GM12878 (cell line): Measurements from ENCODE around the gene ARCN1. TPM values are rescaled to one million over a fixed set of nuclear protein-coding genes. Genes with fewer than 3 reads are reported as not detected.
A peak's percentile ranks its signal among the peaks of the same experiment; 100 is the strongest.

Source experiments
- ATAC-seq: fragments of 200-7000 bp; cut with Tn5 transposase; 3 replicates; pipeline ENCODE4 v1.9.1; 2020; ENCODE audit warnings: mild to moderate bottlenecking, moderate library complexity
- BruUV-seq: library from RNA; stranded (reverse); fragments of 400-500 nt; replicated peaks from 2 replicates; lab custom pipeline; 2021; lab: Mats Ljungman, UMichigan
- CTCF ChIA-PET: fragments of 300-600 bp; sonication (Branson Sonifier 250); formaldehyde crosslinking; extraction: SDS; loops from one replicate; lab custom pipeline; 2021; ENCODE audit warnings: inconsistent platforms; lab: Yijun Ruan, JAX
- POLR2A ChIA-PET: fragments of 350-600 bp; formaldehyde crosslinking; extraction: SDS; loops from one replicate; lab custom pipeline; 2021; ENCODE audit warnings: inconsistent platforms; lab: Charles Lee
- RAD21 ChIA-PET: fragments of 300-600 bp; sonication (Branson Sonifier 250); formaldehyde crosslinking; loops from one replicate; lab custom pipeline; 2023; ENCODE audit warnings: antibody characterized with exemption; ENCODE audit not compliant: unreplicated experiment; lab: Charles Lee
- SMC1A ChIA-PET: fragments of 300-600 bp; sonication (Branson Sonifier 250); formaldehyde crosslinking; loops from one replicate; lab custom pipeline; 2023; ENCODE audit not compliant: unreplicated experiment, uncharacterized antibody; lab: Charles Lee
- DNase-seq: peaks from one replicate; pipeline ENCODE4 v3.0.0-alpha.2; 2011; ENCODE audit warnings: low read depth, low spot score
- FAIRE-seq: peaks from 3 replicates; lab custom pipeline; 2011; peaks lifted over from hg19 to GRCh38; lab: Jason Lieb, UNC
- H2AFZ ChIP-seq: 2 replicates; pipeline ENCODE4 v1.6.0; 2011; ENCODE audit warnings: low read depth, low read length, control low read depth; ENCODE audit not compliant: control insufficient read depth
- H3K27ac ChIP-seq: 2 replicates; pipeline ENCODE4 v1.5.1; 2011; ENCODE audit warnings: control low read depth; ENCODE audit not compliant: control insufficient read depth, insufficient read depth
- H3K27me3 ChIP-seq, 2 experiments: replicated peaks in 1 of 2; 2 replicates each; pipeline versions ENCODE4 v1.6.0 to v1.6.1; 2011; ENCODE audit warnings: low read length in 1 of 2; ENCODE audit not compliant: control insufficient read depth in 2 of 2, insufficient read depth in 2 of 2
- H3K36me3 ChIP-seq, 2 experiments: 2 replicates each; pipeline ENCODE4 v1.5.1; 2011; ENCODE audit warnings: low read length in 1 of 2; ENCODE audit not compliant: control insufficient read depth in 2 of 2, insufficient read depth in 2 of 2
- H3K4me1 ChIP-seq: 2 replicates; pipeline ENCODE4 v1.6.1; 2011; ENCODE audit warnings: mild to moderate bottlenecking, low read length, moderate library complexity, mixed read lengths; ENCODE audit not compliant: control insufficient read depth, insufficient read depth
- H3K4me2 ChIP-seq: 2 replicates; pipeline ENCODE4 v1.6.0; 2011; ENCODE audit warnings: control low read depth; ENCODE audit not compliant: control insufficient read depth, insufficient read depth
- H3K4me3 ChIP-seq: fragments of 200-600 bp; sonication (generic); 2 replicates; pipeline ENCODE4 v1.5.1; 2016
- H3K79me2 ChIP-seq: 2 replicates; pipeline ENCODE4 v1.6.0; 2011; ENCODE audit warnings: low read length; ENCODE audit not compliant: control insufficient read depth, insufficient read depth
- H3K9ac ChIP-seq: 2 replicates; pipeline ENCODE4 v1.8.0; 2011; ENCODE audit warnings: low read length, control low read depth, mixed read lengths; ENCODE audit not compliant: control insufficient read depth, insufficient read depth
- H3K9me3 ChIP-seq: replicated peaks from 3 replicates; pipeline ENCODE4 v1.5.1; 2011; ENCODE audit warnings: mild to moderate bottlenecking, low read length; ENCODE audit not compliant: control insufficient read depth, insufficient read depth
- H4K20me1 ChIP-seq: 2 replicates; pipeline ENCODE4 v1.6.0; 2011; ENCODE audit not compliant: control insufficient read depth, insufficient read depth
- ASH2L ChIP-seq: fragments of 300-600, 200-600 bp; sonication (generic); IDR thresholded peaks from 2 replicates; pipeline ENCODE4 v1.6.1; 2017; ENCODE audit warnings: low read depth, mild to moderate bottlenecking, borderline replicate concordance
- BRCA1 ChIP-seq: IDR thresholded peaks from 2 replicates; pipeline ENCODE4 v1.6.1; 2011; ENCODE audit warnings: low read depth, low read length, improper control_type of control experiment
- CUX1 ChIP-seq: IDR thresholded peaks from 2 replicates; pipeline ENCODE4 v1.6.1; 2012; ENCODE audit warnings: improper control_type of control experiment, low read depth, low read length; ENCODE audit not compliant: insufficient replicate concordance
- MYB ChIP-seq: fragments of 150-350 bp; IDR thresholded peaks from 2 replicates; pipeline ENCODE4 v1.6.1; 2014; ENCODE audit warnings: mild to moderate bottlenecking, low read depth, low read length, borderline replicate concordance
- NBN ChIP-seq: fragments of 450-650 bp; IDR thresholded peaks from 2 replicates; pipeline ENCODE4 v1.6.1; 2016
- RB1 ChIP-seq: fragments of 450-650 bp; formaldehyde crosslinking; IDR thresholded peaks from 2 replicates; pipeline ENCODE4 v1.6.1; 2017; ENCODE audit warnings: mild to moderate bottlenecking, borderline replicate concordance
- RELA ChIP-seq: fragments of 450-650 bp; IDR thresholded peaks from 2 replicates; pipeline ENCODE4 v1.8.0; 2014; ENCODE audit warnings: borderline replicate concordance; ENCODE audit not compliant: partially characterized antibody
- SUPT20H ChIP-seq: IDR thresholded peaks from 2 replicates; pipeline ENCODE4 v1.6.1; 2011; ENCODE audit warnings: low read depth, mild to moderate bottlenecking, low read length, moderate library complexity, borderline replicate concordance; ENCODE audit not compliant: control insufficient read depth
- WGBS: methylation state at CpG from one replicate; pipeline ENCODE4 v1.1.6; 2016; ENCODE audit warnings: low lambda C conversion rate; ENCODE audit not compliant: insufficient replicate concordance, insufficient coverage; ENCODE audit errors: missing lambda C conversion rate; 5-methylcytosine and 5-hydroxymethylcytosine counted together
- in situ Hi-C: fragments of 300-500 bp; cut with MboI; formaldehyde crosslinking; loops from 9 replicates; pipeline ENCODE4 v1.14.3; 2018; ENCODE audit warnings: mixed read lengths
- intact Hi-C: fragments of 100-400 bp; cut with micrococcal nuclease; formaldehyde crosslinking; loops from one replicate; pipeline ENCODE4 v1.14.2; 2022; ENCODE audit not compliant: unreplicated experiment
- polyA plus RNA-seq, 11 experiments: library from polyadenylated mRNA; depleted of rRNA in 4 of 11; unstranded in 6 of 11; stranded (reverse) in 5 of 11; fragments of >200 nt; fragmentation: Nextera tagmentation in 4 of 11; fragmentation: Illumina TruSeq in 1 of 11; extraction: Ambion mirVana in 4 of 11; extraction: Trizol in 1 of 11; gene quantifications; 1 replicate in 1 of 11; 2 replicates in 10 of 11; pipeline versions ENCODE4 v1.2.1 to v1.2.3, GENCODE V29; 2011 to 2016; ENCODE audit warnings: inconsistent platforms in 2 of 11, missing spikeins in 2 of 11, low read depth in 1 of 11
- total RNA-seq, 4 experiments: library from RNA; depleted of rRNA in 3 of 4; stranded (reverse); fragments of >200 nt in 3 of 4; fragmentation: Illumina TruSeq in 1 of 4; extraction: Trizol in 1 of 4; gene quantifications; 2 replicates each; pipeline versions ENCODE4 v1.2.1 to v1.2.3, GENCODE V29; 2013 to 2021
- TF ChIP-seq, protein P1 (sequence below): fragments of 450-650 bp; IDR thresholded peaks from 2 replicates; pipeline ENCODE4 v1.6.1; 2017; ENCODE audit warnings: antibody characterized with exemption, mild to moderate bottlenecking, moderate library complexity
- TF ChIP-seq, protein P2 (sequence below): fragments of 450-650 bp; IDR thresholded peaks from 2 replicates; pipeline ENCODE4 v1.6.1; 2017; ENCODE audit warnings: low read depth, mild to moderate bottlenecking, moderate library complexity

The ARCN1 gene
- total and polyA plus RNA-seq, 10 of the 15 experiments (the other 5 are each of a cell fraction or from before 2014, with no cell fraction given), result 33.3 to 172 (median 106) TPM

- ChIA-PET SMC1A (no interaction called here), POLR2A (interaction anchor here (0.6 kb wide), 1 partner anchor 509 kb away, joined by 3 read pairs; no protein-coding TSS in a partner anchor), RAD21 (no interaction called here), CTCF (no interaction called here)
- no peaks in the 10 kb centered on the region for H3K9me3 ChIP-seq
- H3K36me3 ChIP-seq, result 0 out of 4 replicates have a peak, but pooled peaks cover 0 to 3% of the 10 kb centered on the region in 2 experiments
- H3K27ac ChIP-seq, result no peak overlapping the region
- in situ Hi-C loops, result no loop called here
- BruUV-seq, result no TSS peak
- H3K4me2 ChIP-seq, result peak overlapping the region; percentile 95
- 28% methylated on average over 12 of the region's 12 CpGs for WGBS
- DNase-seq (no peak), ATAC-seq (peak; percentile 2; the same call in 2 of the 3 replicates), FAIRE-seq (no peak)
- no peaks in the 10 kb centered on the region; the same call in 1 of the 2 replicates for H4K20me1 ChIP-seq
- 0 out of 2 replicates have a peak, but pooled peaks cover 3% of the 10 kb centered on the region for H3K4me1 ChIP-seq
- H3K4me3 ChIP-seq, result peak overlapping the region; percentile 86
- H2AFZ ChIP-seq, result peak overlapping the region; percentile 92
- TF ChIP-seq SUPT20H (no peak), MYB (no peak), CUX1 (no peak), ASH2L (no peak), RB1 (no peak), NBN (no peak), RELA (no peak), BRCA1 (no peak)
- TF ChIP-seq, protein P1, sequence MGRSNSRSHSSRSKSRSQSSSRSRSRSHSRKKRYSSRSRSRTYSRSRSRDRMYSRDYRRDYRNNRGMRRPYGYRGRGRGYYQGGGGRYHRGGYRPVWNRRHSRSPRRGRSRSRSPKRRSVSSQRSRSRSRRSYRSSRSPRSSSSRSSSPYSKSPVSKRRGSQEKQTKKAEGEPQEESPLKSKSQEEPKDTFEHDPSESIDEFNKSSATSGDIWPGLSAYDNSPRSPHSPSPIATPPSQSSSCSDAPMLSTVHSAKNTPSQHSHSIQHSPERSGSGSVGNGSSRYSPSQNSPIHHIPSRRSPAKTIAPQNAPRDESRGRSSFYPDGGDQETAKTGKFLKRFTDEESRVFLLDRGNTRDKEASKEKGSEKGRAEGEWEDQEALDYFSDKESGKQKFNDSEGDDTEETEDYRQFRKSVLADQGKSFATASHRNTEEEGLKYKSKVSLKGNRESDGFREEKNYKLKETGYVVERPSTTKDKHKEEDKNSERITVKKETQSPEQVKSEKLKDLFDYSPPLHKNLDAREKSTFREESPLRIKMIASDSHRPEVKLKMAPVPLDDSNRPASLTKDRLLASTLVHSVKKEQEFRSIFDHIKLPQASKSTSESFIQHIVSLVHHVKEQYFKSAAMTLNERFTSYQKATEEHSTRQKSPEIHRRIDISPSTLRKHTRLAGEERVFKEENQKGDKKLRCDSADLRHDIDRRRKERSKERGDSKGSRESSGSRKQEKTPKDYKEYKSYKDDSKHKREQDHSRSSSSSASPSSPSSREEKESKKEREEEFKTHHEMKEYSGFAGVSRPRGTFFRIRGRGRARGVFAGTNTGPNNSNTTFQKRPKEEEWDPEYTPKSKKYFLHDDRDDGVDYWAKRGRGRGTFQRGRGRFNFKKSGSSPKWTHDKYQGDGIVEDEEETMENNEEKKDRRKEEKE, result no peak
- TF ChIP-seq, protein P2, sequence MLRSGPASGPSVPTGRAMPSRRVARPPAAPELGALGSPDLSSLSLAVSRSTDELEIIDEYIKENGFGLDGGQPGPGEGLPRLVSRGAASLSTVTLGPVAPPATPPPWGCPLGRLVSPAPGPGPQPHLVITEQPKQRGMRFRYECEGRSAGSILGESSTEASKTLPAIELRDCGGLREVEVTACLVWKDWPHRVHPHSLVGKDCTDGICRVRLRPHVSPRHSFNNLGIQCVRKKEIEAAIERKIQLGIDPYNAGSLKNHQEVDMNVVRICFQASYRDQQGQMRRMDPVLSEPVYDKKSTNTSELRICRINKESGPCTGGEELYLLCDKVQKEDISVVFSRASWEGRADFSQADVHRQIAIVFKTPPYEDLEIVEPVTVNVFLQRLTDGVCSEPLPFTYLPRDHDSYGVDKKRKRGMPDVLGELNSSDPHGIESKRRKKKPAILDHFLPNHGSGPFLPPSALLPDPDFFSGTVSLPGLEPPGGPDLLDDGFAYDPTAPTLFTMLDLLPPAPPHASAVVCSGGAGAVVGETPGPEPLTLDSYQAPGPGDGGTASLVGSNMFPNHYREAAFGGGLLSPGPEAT, result no peak
- no peak overlapping the region for H3K9ac ChIP-seq
- intact Hi-C loops, result loop anchor here (5.0 kb wide), 1 partner anchor 36 kb away; the partner anchor contains the start of gene IFT46
- no peaks in the 10 kb centered on the region for H3K27me3 ChIP-seq
- no peaks in the 10 kb centered on the region for H3K79me2 ChIP-seq
Measured at GRCh38 chr11:118531597-118532084, 40.6 kb upstream of the ARCN1 start.
